ENCODE results near the gene ITFG1. TPM values are rescaled to one million over a fixed set of nuclear protein-coding genes. Genes with fewer than 3 reads are reported as not detected.
A peak's percentile ranks its signal among the peaks of the same experiment; 100 is the strongest.

Gene ITFG1
- total RNA-seq, 1 donor from 2014 or later, result 58.2 TPM

GRCh38 chr16:47395733-47396498, 64.9 kb downstream of the ITFG1 start:
- H3K9me3 ChIP-seq, result no peaks in the 10 kb centered on the region
- H3K4me1 ChIP-seq, result no peaks in the 10 kb centered on the region
- H3K27ac ChIP-seq, result no peak overlapping the region
- no peaks in the 10 kb centered on the region for H3K27me3 ChIP-seq
- intact Hi-C loops (cut with DNase I), result no loop called here
- no peak overlapping the region for H3K4me3 ChIP-seq
- H3K36me3 ChIP-seq, result peaks cover 5% of the 10 kb centered on the region
- ATAC-seq, result no peak
- no peak for TF ChIP-seq CTCF (IDR thresholded peaks at IDR 0.05)
- DNase-seq, result no peak

- no peak for DNase-seq
- TF ChIP-seq CTCF (IDR thresholded peaks at IDR 0.05), result no peak
- Histone ChIP-seq H3K27me3 (no peaks in the 10 kb centered on the region), H3K4me1 (no peaks in the 10 kb centered on the region), H3K4me3 (no peak overlapping the region), H3K9me3 (no peaks in the 10 kb centered on the region), H3K36me3 (peaks cover 5% of the 10 kb centered on the region), H3K27ac (no peak overlapping the region)
- intact Hi-C loops (cut with DNase I), result no loop called here
- peak; percentile 95 for ATAC-seq
Observed at GRCh38 chr16:47392081-47392480, 68.8 kb downstream of the ITFG1 start.

- Histone ChIP-seq H3K27me3 (no peaks in the 10 kb centered on the region), H3K4me1 (no peaks in the 10 kb centered on the region), H3K27ac (no peak overlapping the region), H3K4me3 (no peak overlapping the region), H3K36me3 (no peaks in the 10 kb centered on the region), H3K9me3 (no peaks in the 10 kb centered on the region)
- DNase-seq (no peak), ATAC-seq (no peak)
- intact Hi-C loops (cut with DNase I), result no loop called here
- no peak for TF ChIP-seq CTCF (IDR thresholded peaks at IDR 0.05)
Observed at GRCh38 chr16:47388705-47389104, 72.2 kb downstream of the ITFG1 start.

- no peak for DNase-seq
- Histone ChIP-seq H3K27me3 (no peaks in the 10 kb centered on the region), H3K36me3 (no peaks in the 10 kb centered on the region), H3K4me3 (no peak overlapping the region), H3K4me1 (no peaks in the 10 kb centered on the region), H3K9me3 (no peaks in the 10 kb centered on the region), H3K27ac (no peak overlapping the region)
- no peak for TF ChIP-seq CTCF (IDR thresholded peaks at IDR 0.05)
- intact Hi-C loops (cut with DNase I), result no loop called here
- ATAC-seq, result no peak
Observed at GRCh38 chr16:47387026-47387734, 73.7 kb downstream of the ITFG1 start.

GRCh38 chr16:47386201-47386718, 74.6 kb downstream of the ITFG1 start:
- intact Hi-C loops (cut with DNase I), result no loop called here
- TF ChIP-seq CTCF (IDR thresholded peaks at IDR 0.05), result no peak

More at GRCh38 chr16:47386201-47386718, 74.6 kb downstream of the ITFG1 start:
- H3K27ac ChIP-seq, result no peak overlapping the region
- no peaks in the 10 kb centered on the region for H3K9me3 ChIP-seq
- H3K4me3 ChIP-seq, result no peak overlapping the region
- DNase-seq, result no peak
- ATAC-seq, result no peak
- no peaks in the 10 kb centered on the region for H3K27me3 ChIP-seq
- H3K36me3 ChIP-seq, result no peaks in the 10 kb centered on the region
- H3K4me1 ChIP-seq, result no peaks in the 10 kb centered on the region
